GM10847 (cell line): ENCODE data around the gene TPM4.

Experiments
- POLR2A ChIP-seq: IDR thresholded peaks from 2 replicates; pipeline ENCODE4 v1.6.1; 2011; ENCODE audit not compliant: insufficient read length; ENCODE audit errors: extremely low read depth

TPM4 gene

DNA sequence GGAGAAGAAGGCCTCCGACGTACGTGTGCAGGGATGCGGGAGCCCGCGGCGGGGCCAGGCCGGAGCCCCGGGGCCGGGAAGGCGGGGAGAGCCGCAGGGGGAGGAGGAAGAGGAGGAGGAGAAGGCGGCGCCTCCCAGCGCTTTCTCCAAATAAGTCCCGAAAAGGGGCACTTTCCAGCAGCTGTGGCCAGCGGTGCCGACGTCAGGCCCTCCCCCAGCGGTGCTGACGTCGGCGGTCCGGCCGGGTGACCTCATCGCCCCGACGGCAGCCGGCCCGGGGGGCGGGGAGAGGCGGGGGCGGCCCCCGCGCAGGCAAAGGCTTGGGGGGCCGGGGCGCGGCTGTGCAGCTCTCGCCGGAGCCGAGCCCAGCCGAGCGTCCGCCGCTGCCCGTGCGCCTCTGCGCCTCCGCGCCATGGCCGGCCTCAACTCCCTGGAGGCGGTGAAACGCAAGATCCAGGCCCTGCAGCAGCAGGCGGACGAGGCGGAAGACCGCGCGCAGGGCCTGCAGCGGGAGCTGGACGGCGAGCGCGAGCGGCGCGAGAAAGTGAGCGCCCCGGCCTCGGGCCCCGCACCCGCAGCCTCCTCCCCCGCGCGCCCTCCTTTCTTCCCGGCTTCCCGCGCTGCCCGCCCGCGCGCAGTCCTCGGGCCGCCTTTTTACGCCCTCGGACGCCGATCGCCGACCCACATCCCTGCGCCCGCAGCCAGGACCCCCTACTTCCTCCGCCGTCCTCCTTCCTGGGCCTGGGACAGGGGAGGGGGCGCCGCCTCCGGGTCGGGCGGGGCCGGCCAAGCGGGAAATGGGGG, at the start of gene TPM4:
Gene TPM4, plus strand, starts transcription at position 342 of the 804 bp plus-strand sequence. Its CDS starts 71 bp downstream, at position 413.
- peak; percentile 79 for TF ChIP-seq POLR2A

GRCh38 chr19:16026756-16027155, 49.5 kb upstream of the TPM4 start:
- no peak for TF ChIP-seq POLR2A

- TF ChIP-seq POLR2A, result no peak
Observed at GRCh38 chr19:16027528-16027927, 48.8 kb upstream of the TPM4 start.

DNA sequence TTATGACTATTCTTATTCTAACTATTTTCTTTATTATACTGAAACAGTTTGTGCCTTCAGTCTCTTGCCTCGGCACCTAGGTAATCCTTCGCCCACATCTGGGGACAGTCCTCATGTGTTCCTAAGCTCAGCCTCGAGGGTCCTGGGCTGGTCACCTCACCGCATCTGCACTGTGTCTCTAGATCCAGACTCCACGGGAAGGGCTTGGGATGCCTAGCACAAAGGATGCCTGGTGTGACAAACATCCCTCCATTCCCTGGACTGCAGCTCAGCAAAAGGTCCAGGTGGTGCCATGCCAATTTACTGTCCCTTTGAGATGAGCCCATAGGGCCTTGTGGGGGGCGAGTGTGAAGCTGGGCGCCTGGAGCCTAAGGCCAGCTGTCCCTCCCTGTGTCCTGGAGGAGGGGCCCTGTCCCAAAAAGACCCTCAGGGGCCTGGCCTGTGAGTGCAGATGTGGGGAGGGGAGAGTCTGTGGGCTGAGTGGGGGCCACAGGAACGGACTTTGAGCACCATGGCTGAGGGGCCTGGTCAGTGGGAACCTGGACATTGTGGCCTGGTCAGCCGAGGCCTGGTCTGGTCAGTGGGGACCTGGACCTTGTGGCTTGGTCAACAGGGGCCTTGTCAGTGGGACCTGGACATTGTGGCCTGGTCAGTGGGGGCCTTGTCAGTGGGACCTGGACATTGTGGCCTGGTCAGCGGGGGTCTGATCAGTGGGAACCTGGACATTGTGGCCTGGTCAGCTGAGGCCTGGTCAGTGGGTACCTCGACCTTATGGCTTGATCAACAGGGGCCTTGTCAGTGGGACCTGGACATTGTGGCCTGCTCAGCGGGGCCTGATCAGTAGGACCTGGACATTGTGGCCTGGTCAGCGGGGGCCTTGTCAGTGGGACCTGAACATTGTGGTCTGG, 45.1 kb upstream of the TPM4 start:
- TF ChIP-seq POLR2A, result no peak

DNA sequence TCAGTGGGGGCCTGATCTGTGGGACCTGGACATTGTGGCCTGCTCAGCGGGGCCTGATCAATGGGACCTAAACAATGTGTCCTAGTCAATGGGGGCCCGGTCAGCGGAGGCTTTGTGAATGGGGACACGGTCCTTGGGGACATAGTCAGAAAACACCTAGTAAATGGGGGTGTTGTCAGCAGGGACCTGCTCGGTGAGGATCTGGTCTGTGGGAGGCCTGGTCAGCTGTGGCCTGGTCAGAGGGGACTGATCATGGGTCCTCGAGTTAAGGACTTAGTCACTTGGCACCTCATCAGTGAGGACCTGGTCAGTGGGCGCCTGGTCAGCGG, 44.5 kb upstream of the TPM4 start:
- TF ChIP-seq POLR2A, result no peak

DNA sequence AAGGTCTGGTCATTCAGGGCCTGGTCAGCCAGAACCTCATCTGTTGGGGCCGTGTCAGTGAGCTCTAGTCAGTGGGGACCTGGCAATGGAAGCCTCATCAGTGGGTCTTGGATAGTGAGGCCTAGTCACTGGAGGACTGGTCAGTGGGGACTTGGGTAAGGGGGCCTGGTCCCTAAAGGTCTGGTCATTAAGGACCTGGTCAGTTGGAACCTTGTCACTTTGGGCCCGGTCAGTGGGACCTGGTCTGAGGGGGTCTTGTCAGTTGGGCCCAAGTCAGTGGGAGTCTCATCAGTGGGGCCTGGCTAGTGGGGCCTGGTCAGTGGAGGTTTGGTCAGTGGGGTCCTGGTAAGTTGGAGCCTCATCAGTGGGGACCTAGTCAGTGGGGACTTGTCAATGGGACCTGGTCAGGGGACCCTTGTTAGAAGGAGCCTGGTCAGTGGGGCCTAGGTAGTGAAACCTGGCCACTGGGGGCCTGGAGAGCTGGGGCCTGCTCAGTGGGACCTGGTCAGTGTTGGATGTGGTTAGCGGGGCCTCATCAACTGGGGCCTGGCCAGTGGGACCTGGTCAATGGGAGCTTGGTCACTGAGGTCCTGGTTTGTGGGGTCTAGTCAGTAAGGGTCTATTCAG, 43.7 kb upstream of the TPM4 start:
- no peak for TF ChIP-seq POLR2A

GRCh38 chr19:16033136-16033530, 43.2 kb upstream of the TPM4 start:
- TF ChIP-seq POLR2A, result no peak

DNA sequence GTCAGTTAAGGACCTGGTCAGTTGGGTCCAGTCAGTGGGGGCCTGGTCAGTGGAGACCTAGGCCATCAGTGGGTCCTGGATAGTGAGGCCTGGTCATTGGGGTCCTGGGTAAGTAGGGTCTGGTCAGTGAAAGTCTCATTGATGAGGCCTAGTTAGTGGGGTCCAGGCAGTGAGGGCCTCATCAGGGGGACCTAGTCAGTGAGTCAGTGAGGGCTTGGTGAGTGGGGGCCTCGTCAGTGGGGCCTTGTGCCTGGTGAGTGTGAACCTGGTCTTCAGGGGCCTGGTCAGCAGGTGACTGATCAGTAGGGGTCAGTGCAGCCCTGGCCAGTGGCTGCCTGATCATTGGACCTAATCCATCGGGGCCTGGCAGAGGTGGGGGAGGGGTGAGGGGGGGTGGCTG, 42.6 kb upstream of the TPM4 start:
- TF ChIP-seq POLR2A, result no peak

DNA sequence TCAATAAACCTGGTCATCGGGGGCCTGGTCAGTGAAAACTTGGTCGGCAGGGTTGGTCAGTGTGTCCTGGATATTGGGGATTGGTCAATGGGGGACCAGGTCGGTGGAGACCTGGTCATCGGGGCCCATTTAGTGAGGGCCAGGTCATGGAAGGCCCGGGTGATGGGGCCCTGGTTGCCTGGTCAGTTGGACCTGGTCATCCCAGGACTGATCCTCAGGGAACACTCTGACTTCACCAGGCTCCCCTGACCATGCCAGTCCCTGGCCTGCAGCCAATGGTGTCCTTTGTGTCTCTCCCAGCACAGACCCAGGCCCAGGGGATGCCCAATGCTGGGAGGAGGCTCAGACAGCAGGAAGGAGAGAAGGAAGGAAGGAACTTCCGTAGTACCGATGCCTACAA, 42.1 kb upstream of the TPM4 start:
- TF ChIP-seq POLR2A, result no peak

GRCh38 chr19:16034958-16035560, 41.2 kb upstream of the TPM4 start:
- TF ChIP-seq POLR2A, result no peak

DNA sequence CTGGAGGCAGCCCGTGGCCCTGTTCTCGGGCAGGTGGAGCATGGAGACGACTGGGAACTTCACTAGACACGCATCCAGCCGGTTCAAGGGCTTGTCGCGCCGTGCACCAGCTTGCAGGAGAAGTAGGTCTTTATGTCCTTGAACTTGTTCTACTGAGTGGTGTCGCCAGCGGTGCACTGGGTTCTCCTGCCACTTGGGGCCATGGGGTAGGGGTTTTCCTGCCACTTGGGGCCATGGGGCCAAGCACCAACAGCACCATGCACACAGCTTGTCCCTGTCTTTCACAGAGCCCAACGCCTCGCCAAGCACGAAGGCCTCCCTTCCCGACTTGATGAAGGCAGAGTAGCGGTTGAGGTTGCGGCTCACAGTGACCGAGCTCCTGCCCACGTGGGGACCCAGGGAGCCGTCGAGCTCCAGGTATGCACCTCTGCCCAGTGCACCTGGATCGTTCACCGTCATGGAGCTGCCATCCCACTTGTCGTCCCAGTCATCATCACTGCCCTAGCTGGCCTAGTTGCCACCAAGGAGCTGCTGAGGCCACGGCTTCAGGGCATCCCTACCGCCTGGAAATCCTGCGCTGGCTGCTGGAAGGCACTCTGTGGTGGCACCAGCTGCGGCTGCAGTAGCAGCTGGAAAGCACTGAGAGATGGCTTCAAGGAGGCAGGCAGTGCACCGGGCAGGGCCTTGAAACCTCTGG, 40.5 kb upstream of the TPM4 start:
- TF ChIP-seq POLR2A, result no peak

- no peak for TF ChIP-seq POLR2A
Observed at GRCh38 chr19:16036397-16036925, 39.8 kb upstream of the TPM4 start.

GRCh38 chr19:16036941-16037340, 39.4 kb upstream of the TPM4 start:
- no peak for TF ChIP-seq POLR2A

GRCh38 chr19:16037424-16038195, 38.7 kb upstream of the TPM4 start:
- TF ChIP-seq POLR2A, result no peak
